Measurements from ENCODE around the gene USPL1. TPM values are rescaled to one million over a fixed set of nuclear protein-coding genes. Genes with fewer than 3 reads are reported as not detected.
A peak's percentile ranks its signal among the peaks of the same experiment; 100 is the strongest.
"Not testable (repeated sequence)": the region's sequence is repeated elsewhere in the genome, so short reads cannot be mapped to it uniquely, and the experiment has no call there.

The USPL1 gene
- polyA plus RNA-seq, 3 donors from 2014 or later, result 9.5 to 13.2 (median 12.3) TPM

DNA sequence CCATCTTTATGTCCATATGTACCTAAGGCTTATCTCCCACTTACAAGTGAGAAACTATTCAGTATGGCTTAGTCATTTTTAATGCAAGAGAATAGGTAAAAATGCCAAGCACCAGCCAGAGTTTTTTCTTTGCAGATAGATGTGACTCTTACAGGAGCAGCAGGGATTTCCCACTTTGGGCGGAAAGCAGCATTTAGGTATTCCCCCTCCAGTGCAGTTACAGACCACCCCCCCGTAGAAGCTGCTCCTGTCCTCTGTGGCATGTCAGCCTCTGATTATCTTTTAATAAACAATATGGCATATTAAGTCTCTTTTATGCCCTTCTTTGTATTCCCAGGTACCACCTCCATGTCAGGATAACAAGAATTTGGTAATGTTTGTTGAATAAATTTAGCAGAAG is 24.7 kb upstream of the USPL1 start:
- Mint-ChIP-seq H3K4me1 (no peaks in the 10 kb centered on the region), H3K9me3 (no peaks in the 10 kb centered on the region), H3K27me3 (ENCODE audit: low read depth in 3 of 3) (peaks cover 0 to 3% (median 0%) of the 10 kb centered on the region in 3 donors), H3K4me3 (no peak overlapping the region), H3K27ac (no peak overlapping the region), H3K36me3 (peaks cover 0 to 7% (median 5%) of the 10 kb centered on the region in 3 donors)
- no peak for DNase-seq

DNA sequence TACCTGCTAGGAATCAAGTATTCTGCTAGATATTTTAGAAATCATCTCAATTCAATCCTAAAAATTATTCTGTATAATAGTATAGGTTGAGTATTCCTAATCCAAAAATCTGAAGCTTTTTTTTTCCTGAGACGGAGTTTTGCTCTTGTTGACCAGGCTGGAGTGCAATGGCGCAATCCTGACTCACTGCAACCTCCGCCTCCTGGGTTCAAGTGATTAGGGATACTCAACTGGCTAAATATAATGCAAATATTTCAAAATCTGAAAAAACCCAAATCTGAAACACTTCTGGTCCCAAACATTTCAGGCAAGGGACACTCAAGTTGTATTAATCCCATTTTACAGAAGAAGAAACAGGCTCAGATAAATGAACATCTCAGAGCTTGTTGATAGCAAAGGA is 17.2 kb upstream of the USPL1 start:
- Mint-ChIP-seq H3K36me3 (no peaks in the 10 kb centered on the region), H3K27me3 (ENCODE audit: low read depth in 3 of 3) (peaks cover 0 to 2% (median 0%) of the 10 kb centered on the region in 3 donors), H3K27ac (no peak overlapping the region), H3K4me3 (no peak overlapping the region), H3K9me3 (no peaks in the 10 kb centered on the region), H3K4me1 (no peaks in the 10 kb centered on the region)
- DNase-seq, result no peak

DNA sequence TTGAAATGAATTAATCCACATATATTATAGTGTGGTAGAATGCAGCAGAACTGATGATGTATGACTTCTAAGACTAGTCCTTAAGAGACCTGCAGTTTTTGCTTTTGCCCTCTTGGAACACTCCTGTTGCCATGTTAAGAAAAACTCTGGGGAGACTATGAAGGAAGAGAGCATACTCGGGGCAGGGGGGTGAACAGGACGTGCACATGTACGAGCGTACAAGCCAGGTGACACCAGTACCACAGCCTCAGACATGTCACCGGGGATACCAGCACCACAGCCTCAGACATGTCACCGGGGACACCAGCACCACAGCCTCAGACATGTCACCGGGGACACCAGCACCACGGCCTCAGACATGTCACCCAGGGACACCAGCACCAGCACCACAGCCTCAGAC is 15.9 kb upstream of the USPL1 start:
- Mint-ChIP-seq H3K27ac (no peak overlapping the region), H3K27me3 (ENCODE audit: low read depth in 3 of 3) (peaks cover 0 to 2% (median 0%) of the 10 kb centered on the region in 3 donors), H3K4me3 (no peak overlapping the region), H3K36me3 (no peaks in the 10 kb centered on the region), H3K9me3 (no peaks in the 10 kb centered on the region), H3K4me1 (no peaks in the 10 kb centered on the region)
- no peak for DNase-seq

DNA sequence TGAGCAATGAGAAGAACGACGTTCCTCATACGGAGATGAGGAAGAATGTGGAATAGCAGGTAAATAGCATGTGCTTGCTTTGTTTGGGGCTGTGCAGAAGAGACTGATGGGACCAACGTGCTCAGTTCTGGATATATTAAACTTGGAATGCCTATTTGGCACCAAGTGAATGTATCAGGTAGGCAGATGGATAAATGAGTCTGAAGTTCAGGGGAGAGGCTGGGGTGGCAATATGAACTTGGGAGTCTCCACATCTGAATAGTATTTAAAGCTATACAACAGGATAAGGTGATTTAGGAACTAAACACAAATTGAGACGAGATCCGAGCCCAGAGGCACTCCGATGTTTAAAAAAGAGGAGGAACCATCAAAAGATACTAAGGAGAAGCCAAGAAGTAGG is 12.7 kb upstream of the USPL1 start:
- H3K4me1 Mint-ChIP-seq, result peaks cover 17% of the 10 kb centered on the region in 2 donors
- no peak overlapping the region for H3K27ac Mint-ChIP-seq
- H3K4me3 Mint-ChIP-seq, result no peak overlapping the region

DNA sequence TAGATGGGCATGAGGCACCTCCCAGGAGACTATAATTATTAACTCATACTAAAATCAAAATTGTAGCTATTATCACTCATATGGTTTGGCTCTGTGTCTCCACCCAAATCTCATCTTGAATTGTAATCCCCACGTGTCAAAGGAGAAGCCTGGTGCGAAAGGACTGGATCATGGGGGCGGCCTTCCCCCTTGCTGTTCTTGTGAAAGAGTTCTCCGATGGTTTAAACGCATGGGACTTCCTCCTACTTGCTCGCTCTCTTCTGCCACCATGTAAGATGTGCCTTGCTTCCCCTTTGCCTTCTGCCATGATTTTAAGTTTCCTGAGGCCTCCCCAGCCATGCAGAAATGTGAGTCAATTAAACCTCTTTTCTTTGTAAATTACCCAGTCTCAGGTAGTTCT is 10.5 kb upstream of the USPL1 start:
- H3K36me3 Mint-ChIP-seq; H3K4me3 Mint-ChIP-seq; H3K9me3 Mint-ChIP-seq; DNase-seq; H3K27me3 Mint-ChIP-seq (ENCODE audit: low read depth in 3 of 3): not testable (repeated sequence)
- Mint-ChIP-seq H3K27ac (peak overlapping the region in 5 of 6 donors; percentile 32 to 74 (median 55)), H3K4me1 (peaks cover 17% of the 10 kb centered on the region in 2 donors)

More for the DNA sequence above, 12.7 kb upstream of the USPL1 start:
- Mint-ChIP-seq H3K27me3 (ENCODE audit: low read depth in 3 of 3) (peaks cover 0 to 3% (median 2%) of the 10 kb centered on the region in 3 donors), H3K36me3 (no peaks in the 10 kb centered on the region), H3K9me3 (no peaks in the 10 kb centered on the region)
- no peak for DNase-seq

DNA sequence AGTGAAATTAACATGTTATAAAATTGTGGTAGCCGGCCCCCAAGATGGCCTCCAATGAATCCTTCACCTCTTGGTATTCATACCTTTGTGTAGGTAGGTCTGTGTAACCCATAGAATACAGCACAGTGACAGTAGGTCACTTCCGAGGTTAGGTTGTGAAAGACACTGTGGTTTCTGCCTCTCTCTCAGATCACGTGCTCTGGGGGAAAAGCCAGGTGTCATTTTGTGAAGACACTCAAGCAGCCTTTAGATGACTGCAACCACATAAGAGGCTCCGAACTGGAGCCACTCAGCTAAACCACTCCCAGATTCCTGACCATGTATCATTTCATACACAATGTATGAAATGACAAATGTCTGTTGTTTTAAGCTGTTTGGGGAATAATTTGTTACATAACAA is 9.8 kb upstream of the USPL1 start:
- peak; percentile 76 to 77 (median 77) for DNase-seq
- peaks cover 0 to 3% (median 2%) of the 10 kb centered on the region in 3 donors for H3K27me3 Mint-ChIP-seq (ENCODE audit: low read depth in 3 of 3)
- H3K9me3 Mint-ChIP-seq, result no peaks in the 10 kb centered on the region
- H3K4me1 Mint-ChIP-seq, result peaks cover 17% of the 10 kb centered on the region in 2 donors
- H3K27ac Mint-ChIP-seq, result peak overlapping the region; percentile 18 to 78 (median 52)
- peak overlapping the region; percentile 7 to 52 (median 39) for H3K4me3 Mint-ChIP-seq
- H3K36me3 Mint-ChIP-seq, result no peaks in the 10 kb centered on the region

DNA sequence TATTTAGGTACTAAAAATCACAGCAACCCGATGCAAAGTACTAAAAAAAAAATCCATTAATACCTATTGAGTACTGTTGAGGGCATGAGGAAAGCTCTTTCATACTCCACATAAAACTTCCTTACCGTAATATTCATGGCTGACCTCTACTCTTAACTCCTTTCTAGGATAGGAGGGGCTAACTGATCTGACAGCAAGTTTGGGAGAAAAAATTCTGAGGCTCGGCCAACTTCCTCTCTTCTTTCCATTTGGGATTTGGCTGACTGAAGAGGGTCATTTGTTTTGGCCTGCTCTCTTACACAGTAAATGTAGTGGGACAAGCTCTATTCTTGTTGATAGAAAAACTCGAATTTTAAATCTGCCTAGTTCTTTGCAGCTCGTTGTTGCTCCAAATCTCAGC is 9.4 kb upstream of the USPL1 start:
- Mint-ChIP-seq H3K27ac (peak overlapping the region in 4 of 6 donors; percentile 38 to 78 (median 44)), H3K27me3 (ENCODE audit: low read depth in 3 of 3) (peaks cover 0 to 3% (median 2%) of the 10 kb centered on the region in 3 donors)

DNA sequence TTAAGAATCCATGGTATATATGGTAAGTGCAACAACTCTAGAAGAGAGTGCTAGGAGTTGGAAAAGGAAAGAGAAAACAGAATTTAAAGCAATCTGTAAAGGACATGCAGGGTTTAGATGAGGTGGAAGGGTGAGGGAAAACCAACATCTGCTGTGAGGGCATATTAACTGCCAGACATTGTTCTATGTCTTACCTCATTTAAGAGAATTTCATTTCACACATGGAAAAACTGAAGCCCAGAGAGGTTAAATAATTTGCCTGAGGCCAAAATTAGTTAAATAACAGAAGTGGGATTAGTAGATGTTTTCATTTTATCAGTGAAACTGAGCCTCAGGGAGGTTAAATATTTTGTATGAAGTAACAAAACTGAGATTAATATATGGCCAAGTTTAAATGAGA is 7.4 kb upstream of the USPL1 start:
- peaks cover 17 to 22% of the 10 kb centered on the region in 2 donors for H3K4me1 Mint-ChIP-seq
- DNase-seq, result no peak
- no peak overlapping the region for H3K4me3 Mint-ChIP-seq
- no peaks in the 10 kb centered on the region for H3K9me3 Mint-ChIP-seq
- H3K27me3 Mint-ChIP-seq (ENCODE audit: low read depth in 3 of 3), result peaks cover 0 to 2% (median 2%) of the 10 kb centered on the region in 3 donors
- no peaks in the 10 kb centered on the region for H3K36me3 Mint-ChIP-seq
- no peak overlapping the region for H3K27ac Mint-ChIP-seq

More for the DNA sequence above, 9.4 kb upstream of the USPL1 start:
- H3K9me3 Mint-ChIP-seq, result no peaks in the 10 kb centered on the region
- H3K4me3 Mint-ChIP-seq, result peak overlapping the region in 4 of 5 donors; percentile 18 to 48 (median 42)
- H3K36me3 Mint-ChIP-seq, result no peaks in the 10 kb centered on the region
- DNase-seq, result no peak
- H3K4me1 Mint-ChIP-seq, result peaks cover 17% of the 10 kb centered on the region in 2 donors

DNA sequence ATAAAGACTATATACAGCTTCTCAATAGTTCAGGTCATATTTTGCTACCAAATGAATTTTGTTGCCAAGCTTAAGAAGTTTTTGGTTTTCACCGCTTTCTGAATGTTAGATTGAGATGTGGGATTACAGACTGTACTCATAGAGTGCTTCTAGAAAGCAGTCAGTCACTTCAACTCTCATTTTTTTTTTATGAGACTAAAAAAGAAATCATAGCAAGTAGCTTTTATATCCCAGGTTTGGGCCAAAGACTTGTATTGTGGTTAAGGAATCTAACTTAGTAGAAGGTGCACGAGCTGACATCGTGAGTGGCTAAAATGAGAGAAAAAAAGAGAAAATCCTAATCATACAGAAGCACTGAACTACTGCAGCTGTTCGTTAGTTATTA is 2.2 kb upstream of the USPL1 start:
- H3K27me3 Mint-ChIP-seq (ENCODE audit: low read depth in 3 of 3), result no peaks in the 10 kb centered on the region
- H3K27ac Mint-ChIP-seq, result no peak overlapping the region
- no peak for DNase-seq
- no peaks in the 10 kb centered on the region for H3K36me3 Mint-ChIP-seq
- peaks cover 5 to 11% of the 10 kb centered on the region in 2 donors for H3K4me1 Mint-ChIP-seq
- H3K9me3 Mint-ChIP-seq, result no peaks in the 10 kb centered on the region
- no peak overlapping the region for H3K4me3 Mint-ChIP-seq

DNA sequence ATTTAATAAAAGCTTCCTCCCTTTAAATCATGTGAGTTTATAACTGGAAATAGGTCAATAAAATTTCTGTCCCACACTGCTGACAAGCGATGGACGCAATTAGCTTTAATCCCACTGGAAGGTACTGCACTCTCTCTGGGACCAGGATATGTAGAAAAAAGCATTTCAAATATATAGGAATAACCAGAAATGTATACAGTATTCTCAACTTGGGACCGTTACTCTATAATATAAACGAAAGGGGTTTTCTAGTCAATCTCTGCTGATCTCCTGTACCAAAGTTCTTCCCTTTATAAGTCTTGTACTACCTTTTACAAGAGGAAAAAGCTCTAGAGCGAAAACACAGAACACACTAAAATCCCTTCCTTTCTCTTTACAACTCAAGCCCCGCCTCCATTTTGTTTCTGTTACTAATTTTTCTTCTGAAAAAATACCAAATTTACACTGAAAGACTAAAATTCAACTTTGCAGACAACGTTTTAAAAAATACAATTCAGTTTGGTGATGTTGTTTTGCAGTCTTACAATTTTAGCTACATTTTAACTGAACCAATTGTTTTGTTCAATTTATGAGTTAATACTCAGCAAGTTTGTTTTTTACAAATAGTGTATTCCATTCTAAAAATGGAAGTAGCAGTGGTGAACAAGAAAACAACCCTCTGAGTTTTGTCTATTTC is 1.7 kb upstream of the USPL1 start:
- H3K9me3 Mint-ChIP-seq, result no peaks in the 10 kb centered on the region
- no peak overlapping the region for H3K4me3 Mint-ChIP-seq
- no peak overlapping the region for H3K27ac Mint-ChIP-seq
- H3K27me3 Mint-ChIP-seq (ENCODE audit: low read depth in 3 of 3), result no peaks in the 10 kb centered on the region
- H3K4me1 Mint-ChIP-seq, result peaks cover 5 to 13% of the 10 kb centered on the region in 2 donors
- no peaks in the 10 kb centered on the region for H3K36me3 Mint-ChIP-seq
- peak; percentile 30 to 34 (median 31) for DNase-seq

DNA sequence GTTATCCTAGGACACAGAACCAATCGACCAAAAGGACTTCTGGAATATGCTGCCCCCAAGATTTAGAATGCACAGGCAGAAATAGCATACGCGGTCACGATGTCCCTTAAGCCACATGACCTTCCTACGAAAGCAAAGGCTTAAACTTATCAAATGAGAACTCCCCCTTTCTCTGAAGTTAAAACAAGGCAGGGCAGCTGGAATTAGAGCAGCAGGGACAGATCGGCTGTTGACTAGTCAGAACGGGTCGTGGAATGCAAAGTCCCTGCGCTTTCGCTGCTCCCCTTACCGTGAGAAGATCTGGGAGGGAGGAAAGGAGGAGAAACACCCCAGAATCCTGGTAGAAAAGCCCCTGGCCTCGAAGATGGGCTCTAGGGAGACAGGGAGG is 799 bp upstream of the USPL1 start:
- H3K4me3 Mint-ChIP-seq, result no peak overlapping the region
- no peak overlapping the region for H3K27ac Mint-ChIP-seq
- peaks cover 5 to 15% of the 10 kb centered on the region in 2 donors for H3K4me1 Mint-ChIP-seq
- no peaks in the 10 kb centered on the region for H3K27me3 Mint-ChIP-seq (ENCODE audit: low read depth in 3 of 3)
- H3K36me3 Mint-ChIP-seq, result no peaks in the 10 kb centered on the region
- peak; percentile 71 to 74 (median 72) for DNase-seq
- no peaks in the 10 kb centered on the region for H3K9me3 Mint-ChIP-seq

DNA sequence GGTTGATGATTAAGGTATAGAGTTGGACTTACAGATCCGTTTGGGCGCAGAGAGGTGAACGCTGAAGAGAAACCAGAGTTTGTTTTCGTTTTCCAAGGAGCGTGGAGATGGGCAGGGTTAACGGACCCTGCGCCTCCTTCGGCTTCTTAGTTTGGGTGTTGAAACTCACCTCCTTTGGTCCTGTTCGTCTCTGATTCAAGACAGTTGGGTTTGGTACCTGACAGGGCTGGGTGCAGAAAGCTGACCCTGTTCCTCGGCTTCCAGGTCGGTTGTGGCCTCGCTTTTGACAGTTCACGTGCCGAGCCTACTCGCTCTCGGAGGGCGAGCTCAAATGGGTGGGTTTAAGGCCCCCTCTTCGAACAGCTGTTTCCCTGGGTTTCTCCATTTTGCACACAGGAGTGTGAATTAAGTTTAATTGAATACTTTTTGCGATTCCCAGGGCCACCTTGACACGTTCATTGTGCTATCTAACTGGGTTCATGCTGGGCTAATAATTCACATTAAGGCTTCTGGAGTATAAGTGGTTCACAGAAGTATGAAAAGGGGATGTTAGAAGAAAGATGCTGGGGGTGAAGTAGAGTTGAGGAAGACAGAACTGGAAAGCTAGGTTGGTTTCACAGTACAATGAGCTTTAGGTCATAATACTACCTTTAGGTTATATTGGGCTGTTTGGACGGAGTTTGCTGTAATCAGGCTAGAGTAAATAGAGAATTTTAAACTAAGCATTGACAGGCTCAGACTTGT is 638 bp downstream of the USPL1 start:
- Mint-ChIP-seq H3K9me3 (no peaks in the 10 kb centered on the region), H3K27me3 (ENCODE audit: low read depth in 3 of 3) (no peaks in the 10 kb centered on the region), H3K4me3 (no peak overlapping the region), H3K27ac (no peak overlapping the region), H3K36me3 (peaks cover 0 to 5% (median 0%) of the 10 kb centered on the region in 3 donors), H3K4me1 (peaks cover 13 to 17% of the 10 kb centered on the region in 2 donors)
- peak in 1 of 3 donors; percentile 8 for DNase-seq

DNA sequence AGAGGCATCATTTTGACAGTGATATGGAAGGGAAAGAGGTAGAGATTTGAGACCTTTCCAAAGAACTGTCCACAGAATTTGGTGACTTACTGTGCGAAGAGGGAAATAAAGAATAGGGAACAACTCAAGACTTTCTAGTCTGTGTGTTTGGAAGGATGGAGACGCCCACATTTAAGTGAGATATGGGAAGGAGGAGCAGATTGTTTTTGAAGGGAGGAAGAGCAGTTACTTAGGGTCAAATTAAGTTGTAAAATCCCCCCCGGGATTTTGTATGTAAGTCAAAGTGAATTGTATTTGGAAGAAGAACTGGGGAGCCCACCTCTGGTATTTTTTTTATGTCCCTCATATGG is 1.2 kb downstream of the USPL1 start:
- Mint-ChIP-seq H3K27ac (no peak overlapping the region), H3K36me3 (peaks cover 0 to 10% (median 3%) of the 10 kb centered on the region in 3 donors), H3K4me3 (no peak overlapping the region), H3K4me1 (peaks cover 18 to 20% of the 10 kb centered on the region in 2 donors), H3K27me3 (ENCODE audit: low read depth in 3 of 3) (no peaks in the 10 kb centered on the region), H3K9me3 (no peaks in the 10 kb centered on the region)
- DNase-seq, result no peak

DNA sequence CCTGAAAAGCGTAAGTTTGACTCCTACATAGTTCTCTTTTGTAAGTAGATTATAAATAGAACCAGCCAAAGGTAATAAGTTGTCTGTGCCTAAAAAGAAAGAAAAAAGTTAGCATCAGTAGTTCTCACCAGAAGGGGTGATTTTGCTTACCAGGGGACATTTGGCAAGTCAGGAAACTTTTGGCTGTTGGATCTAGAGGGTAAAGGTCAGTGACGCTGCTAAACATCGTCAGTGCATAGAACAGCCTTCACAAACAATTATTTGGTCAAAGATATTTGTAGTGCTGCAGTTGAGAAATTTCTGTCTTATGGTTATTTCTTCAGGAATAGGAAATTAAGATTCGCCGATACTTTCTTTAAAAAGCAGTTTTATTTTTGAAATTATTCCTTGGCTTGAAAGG is 2.0 kb downstream of the USPL1 start:
- H3K27me3 Mint-ChIP-seq (ENCODE audit: low read depth in 3 of 3), result no peaks in the 10 kb centered on the region
- H3K4me3 Mint-ChIP-seq, result peak overlapping the region in 3 of 5 donors; percentile 18 to 28 (median 26)
- H3K4me1 Mint-ChIP-seq, result peaks cover 22% of the 10 kb centered on the region in 2 donors
- H3K27ac Mint-ChIP-seq, result peak overlapping the region in 1 of 6 donors; percentile 16
- no peak for DNase-seq
- peaks cover under 1 to 13% (median 6%) of the 10 kb centered on the region in 3 donors for H3K36me3 Mint-ChIP-seq
- no peaks in the 10 kb centered on the region for H3K9me3 Mint-ChIP-seq

Measured in immature natural killer cell (primary cell).